Measurements from ENCODE around the gene CEP44. TPM values are rescaled to one million over a fixed set of nuclear protein-coding genes. Genes with fewer than 3 reads are reported as not detected.
A peak's percentile ranks its signal among the peaks of the same experiment; 100 is the strongest.

The CEP44 gene
- total and polyA plus RNA-seq, 10 of the 15 experiments (the other 5 are each of a cell fraction or from before 2014, with no cell fraction given), result 7.6 to 19.8 (median 14.2) TPM

DNA sequence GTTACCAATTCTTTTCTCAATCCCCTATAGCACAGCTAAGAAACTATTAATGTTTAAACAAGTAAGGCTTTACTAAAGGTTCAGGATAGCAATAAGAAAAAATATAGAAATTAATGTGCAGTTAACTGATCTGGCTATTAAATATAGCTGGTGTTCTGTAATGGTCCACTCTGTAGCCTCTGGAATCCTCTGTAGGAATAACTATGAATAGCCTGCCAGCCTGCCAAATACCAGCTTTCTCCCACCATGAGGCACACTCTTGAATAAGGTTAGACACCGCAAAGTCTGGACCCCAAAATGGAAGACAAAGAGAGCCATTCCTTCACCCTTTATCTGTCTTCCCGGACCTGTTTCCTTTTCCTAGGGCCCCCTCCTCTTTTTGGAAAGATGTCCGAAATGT is 30.6 kb downstream of the CEP44 start:
- SMC1A ChIA-PET (ENCODE audit: uncharacterized antibody, unreplicated experiment), result interaction anchor here (1.0 to 2.1 kb wide), 5 partner anchors 12 to 91 kb away, joined by 3 to 11 read pairs (median 4); no protein-coding TSS in a partner anchor
- WGBS (ENCODE audit: insufficient coverage, insufficient replicate concordance, low lambda C conversion rate, missing lambda C conversion rate), result 97% methylated on average over 3 of the region's 3 CpGs
- H4K20me1 ChIP-seq (ENCODE audit: control insufficient read depth, insufficient read depth), result no peaks in the 10 kb centered on the region
- in situ Hi-C loops (cut with MboI), result loop anchor here (10.0 to 25.0 kb wide), 2 partner anchors 89 to 802 kb away; no protein-coding TSS in a partner anchor
- no peaks in the 10 kb centered on the region for H3K27me3 ChIP-seq (replicated peaks in 1 of 2; ENCODE audit: control insufficient read depth in 2 of 2, insufficient read depth in 2 of 2, low read length in 1 of 2)
- no peaks in the 10 kb centered on the region for H3K36me3 ChIP-seq (ENCODE audit: control insufficient read depth in 2 of 2, insufficient read depth in 2 of 2, low read length in 1 of 2)
- POLR2A ChIA-PET, result interaction anchor here (1.0 kb wide), 1 partner anchor 36 kb away, joined by 3 read pairs; no protein-coding TSS in a partner anchor
- H3K9me3 ChIP-seq (replicated peaks; ENCODE audit: control insufficient read depth, insufficient read depth, low read length), result no peaks in the 10 kb centered on the region
- no peaks in the 10 kb centered on the region for H3K4me1 ChIP-seq (ENCODE audit: control insufficient read depth, insufficient read depth, low read length)
- no peak overlapping the region for H3K4me3 ChIP-seq
- BruUV-seq (replicated peaks), result no TSS peak
- RAD21 ChIA-PET (ENCODE audit: unreplicated experiment), result interaction anchor here (1.1 kb wide), 1 partner anchor 30 kb away, joined by 3 read pairs; the partner anchor contains the start of gene CEP44
- intact Hi-C loops (cut with micrococcal nuclease; ENCODE audit: unreplicated experiment), result no loop called here
- no peak for ATAC-seq
- DNase-seq (ENCODE audit: low read depth, low spot score), result no peak
- no peaks in the 10 kb centered on the region for H3K79me2 ChIP-seq (ENCODE audit: control insufficient read depth, insufficient read depth, low read length)
- TF ChIP-seq MEF2A (IDR thresholded peaks at IDR 0.05; ENCODE audit: insufficient read depth, low read depth, low read length) (no peak), NRF1 (conservative IDR thresholded peaks at IDR 0.05; ENCODE audit: low read depth, low read length) (no peak), CREM (IDR thresholded peaks at IDR 0.05; ENCODE audit: low read depth) (no peak), ETV6 (conservative IDR thresholded peaks at IDR 0.05 in 1 of 2, IDR thresholded peaks at IDR 0.05 in 1 of 2; ENCODE audit: borderline replicate concordance in 1 of 2, low read depth in 1 of 2) (no peak)
- no peak overlapping the region for H3K4me2 ChIP-seq (ENCODE audit: control insufficient read depth, insufficient read depth)
- no peak overlapping the region for H3K27ac ChIP-seq (ENCODE audit: control insufficient read depth, insufficient read depth)
- no peak overlapping the region for H2AFZ ChIP-seq (ENCODE audit: control insufficient read depth, low read depth, low read length)
- FAIRE-seq, result no peak
- CTCF ChIA-PET, result interaction anchor here (0.7 to 1.5 kb wide), 4 partner anchors 8 to 94 kb away, joined by 3 to 5 read pairs (median 3); no protein-coding TSS in a partner anchor
- no peak overlapping the region for H3K9ac ChIP-seq (ENCODE audit: control insufficient read depth, insufficient read depth, low read length)

DNA sequence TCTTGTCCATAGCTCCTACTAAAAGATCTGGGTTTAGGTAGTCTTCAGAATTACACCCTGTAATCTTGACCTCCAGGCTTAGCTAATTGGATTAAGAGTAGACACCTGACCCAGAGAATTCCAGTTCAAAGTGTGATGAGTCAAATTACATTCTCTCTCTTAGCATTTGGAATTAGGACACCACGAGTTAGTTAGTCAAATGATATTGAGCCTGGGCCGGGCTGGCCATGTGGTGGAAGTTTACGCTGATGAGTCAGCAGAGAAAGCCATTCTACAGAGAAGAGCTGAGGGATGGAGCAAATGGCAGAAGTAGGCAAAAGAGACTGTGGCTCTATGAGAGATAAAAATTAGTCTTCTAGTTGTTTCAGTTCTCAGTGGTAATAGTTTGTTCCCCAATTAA is 31.1 kb downstream of the CEP44 start:
- no peaks in the 10 kb centered on the region for H3K79me2 ChIP-seq (ENCODE audit: control insufficient read depth, insufficient read depth, low read length)
- ATAC-seq, result peak; percentile 48
- no peaks in the 10 kb centered on the region for H3K27me3 ChIP-seq (replicated peaks in 1 of 2; ENCODE audit: control insufficient read depth in 2 of 2, insufficient read depth in 2 of 2, low read length in 1 of 2)
- H3K4me3 ChIP-seq, result no peak overlapping the region
- H3K27ac ChIP-seq (ENCODE audit: control insufficient read depth, insufficient read depth), result no peak overlapping the region
- H3K4me2 ChIP-seq (ENCODE audit: control insufficient read depth, insufficient read depth), result no peak overlapping the region
- no peak for FAIRE-seq
- TF ChIP-seq LARP7 (IDR thresholded peaks at IDR 0.05) (no peak), MTA2 (IDR thresholded peaks at IDR 0.05; ENCODE audit: low read depth) (peak; percentile 13; the same call in 1 of the 2 replicates)
- ChIA-PET RAD21 (ENCODE audit: unreplicated experiment) (interaction anchor here (1.1 kb wide), 1 partner anchor 31 kb away, joined by 3 read pairs; the partner anchor contains the start of gene CEP44), SMC1A (ENCODE audit: uncharacterized antibody, unreplicated experiment) (interaction anchor here (0.6 to 2.1 kb wide), 8 partner anchors 8 to 145 kb away, joined by 3 to 11 read pairs (median 3); no protein-coding TSS in a partner anchor), POLR2A (interaction anchor here (1.2 kb wide), 1 partner anchor 30 kb away, joined by 3 read pairs; no protein-coding TSS in a partner anchor), CTCF (interaction anchor here (0.7 to 1.5 kb wide), 5 partner anchors 9 to 94 kb away, joined by 3 to 5 read pairs (median 3); no protein-coding TSS in a partner anchor)
- H3K9me3 ChIP-seq (replicated peaks; ENCODE audit: control insufficient read depth, insufficient read depth, low read length), result no peaks in the 10 kb centered on the region
- WGBS (ENCODE audit: insufficient coverage, insufficient replicate concordance, low lambda C conversion rate, missing lambda C conversion rate), result 54% methylated on average over 3 of the region's 3 CpGs
- H4K20me1 ChIP-seq (ENCODE audit: control insufficient read depth, insufficient read depth), result no peaks in the 10 kb centered on the region
- no peak for DNase-seq (ENCODE audit: low read depth, low spot score)
- in situ Hi-C loops (cut with MboI), result loop anchor here (10.0 to 25.0 kb wide), 2 partner anchors 90 to 802 kb away; no protein-coding TSS in a partner anchor
- BruUV-seq (replicated peaks), result no TSS peak
- H3K9ac ChIP-seq (ENCODE audit: control insufficient read depth, insufficient read depth, low read length), result no peak overlapping the region
- H3K4me1 ChIP-seq (ENCODE audit: control insufficient read depth, insufficient read depth, low read length), result no peaks in the 10 kb centered on the region
- H2AFZ ChIP-seq (ENCODE audit: control insufficient read depth, low read depth, low read length), result no peak overlapping the region
- H3K36me3 ChIP-seq (ENCODE audit: control insufficient read depth in 2 of 2, insufficient read depth in 2 of 2, low read length in 1 of 2), result no peaks in the 10 kb centered on the region; a peak in 1 of 4 replicates
- intact Hi-C loops (cut with micrococcal nuclease; ENCODE audit: unreplicated experiment), result loop anchor here (5.0 kb wide), 1 partner anchor 892 kb away; no protein-coding TSS in a partner anchor
